ENCODE results near the gene SCFD2. TPM values are rescaled to one million over a fixed set of nuclear protein-coding genes. Genes with fewer than 3 reads are reported as not detected.

Gene SCFD2
- total and polyA plus RNA-seq, 12 donors, result 2.9 to 15.0 (median 9.7) TPM

DNA sequence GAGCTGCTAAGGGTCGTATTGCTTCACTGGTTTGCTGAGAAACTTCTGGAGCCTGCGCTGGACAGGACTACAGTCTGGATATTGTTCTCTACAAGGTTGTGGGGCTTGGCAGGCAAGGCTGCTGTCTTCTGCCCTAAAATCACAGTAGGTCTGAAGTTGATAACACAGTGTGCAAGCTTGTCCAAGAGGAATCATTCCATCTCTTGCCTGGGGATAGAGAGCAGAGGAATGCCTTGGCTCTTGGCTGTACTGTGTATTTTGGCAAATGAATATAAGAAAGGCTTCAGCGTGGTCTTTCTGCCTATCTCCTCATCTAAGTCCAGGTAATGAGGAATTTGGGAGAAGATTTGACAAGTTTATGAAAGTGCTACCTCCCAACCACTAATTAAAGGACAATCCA lies 513.1 kb downstream of the SCFD2 start:
- Histone ChIP-seq H3K36me3 (no peaks in the 10 kb centered on the region), H3K4me1 (peaks cover 0 to 31% (median 18%) of the 10 kb centered on the region in 9 donors), H3K27ac (peak overlapping the region in 7 of 10 donors; percentile 1 to 72 (median 23)), H3K27me3 (no peaks in the 10 kb centered on the region), H3K9me3 (peaks cover 0 to 4% (median 0%) of the 10 kb centered on the region in 11 donors), H3K4me3 (no peak overlapping the region)
- TF ChIP-seq, protein P1, sequence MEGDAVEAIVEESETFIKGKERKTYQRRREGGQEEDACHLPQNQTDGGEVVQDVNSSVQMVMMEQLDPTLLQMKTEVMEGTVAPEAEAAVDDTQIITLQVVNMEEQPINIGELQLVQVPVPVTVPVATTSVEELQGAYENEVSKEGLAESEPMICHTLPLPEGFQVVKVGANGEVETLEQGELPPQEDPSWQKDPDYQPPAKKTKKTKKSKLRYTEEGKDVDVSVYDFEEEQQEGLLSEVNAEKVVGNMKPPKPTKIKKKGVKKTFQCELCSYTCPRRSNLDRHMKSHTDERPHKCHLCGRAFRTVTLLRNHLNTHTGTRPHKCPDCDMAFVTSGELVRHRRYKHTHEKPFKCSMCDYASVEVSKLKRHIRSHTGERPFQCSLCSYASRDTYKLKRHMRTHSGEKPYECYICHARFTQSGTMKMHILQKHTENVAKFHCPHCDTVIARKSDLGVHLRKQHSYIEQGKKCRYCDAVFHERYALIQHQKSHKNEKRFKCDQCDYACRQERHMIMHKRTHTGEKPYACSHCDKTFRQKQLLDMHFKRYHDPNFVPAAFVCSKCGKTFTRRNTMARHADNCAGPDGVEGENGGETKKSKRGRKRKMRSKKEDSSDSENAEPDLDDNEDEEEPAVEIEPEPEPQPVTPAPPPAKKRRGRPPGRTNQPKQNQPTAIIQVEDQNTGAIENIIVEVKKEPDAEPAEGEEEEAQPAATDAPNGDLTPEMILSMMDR (IDR thresholded peaks at IDR 0.05), result no peak
- peak in 5 of 8 donors; percentile 14 to 57 (median 45) for ATAC-seq
- no peak for DNase-seq
- 50 to 58% methylated on average over 3 of the region's 3 CpGs for WGBS, 2 donors
- intact Hi-C loops (cut with DNase I), result no loop called here

DNA sequence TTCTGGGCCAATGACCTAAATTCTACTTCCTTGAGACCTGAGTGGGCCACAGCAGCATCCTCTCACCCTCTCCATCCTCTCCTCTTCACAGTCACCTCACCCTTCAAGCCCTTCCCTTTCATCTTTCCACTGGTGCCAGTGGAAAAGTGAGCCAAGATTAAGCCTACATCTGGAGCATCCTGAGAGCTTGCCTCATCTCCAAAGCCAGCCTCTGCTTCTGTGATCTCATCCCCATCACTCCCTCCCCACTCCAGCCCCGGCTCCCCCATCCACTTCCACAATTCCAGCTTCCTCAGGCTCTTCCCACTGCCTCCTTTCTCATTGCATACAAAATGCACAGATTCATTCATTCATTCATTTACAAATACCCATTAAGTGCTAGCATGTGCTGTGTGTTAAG lies 513.8 kb downstream of the SCFD2 start:
- 73 to 75% methylated on average over 1 of the region's 1 CpG for WGBS, 2 donors
- Histone ChIP-seq H3K27ac (peak overlapping the region in 1 of 10 donors; percentile 72), H3K4me3 (no peak overlapping the region), H3K4me1 (peaks cover 0 to 35% (median 18%) of the 10 kb centered on the region in 9 donors), H3K9me3 (no peaks in the 10 kb centered on the region), H3K27me3 (no peaks in the 10 kb centered on the region), H3K36me3 (no peaks in the 10 kb centered on the region)
- TF ChIP-seq, protein P1 (IDR thresholded peaks at IDR 0.05), result no peak
- intact Hi-C loops (cut with DNase I), result no loop called here
- DNase-seq (no peak), ATAC-seq (no peak)

DNA sequence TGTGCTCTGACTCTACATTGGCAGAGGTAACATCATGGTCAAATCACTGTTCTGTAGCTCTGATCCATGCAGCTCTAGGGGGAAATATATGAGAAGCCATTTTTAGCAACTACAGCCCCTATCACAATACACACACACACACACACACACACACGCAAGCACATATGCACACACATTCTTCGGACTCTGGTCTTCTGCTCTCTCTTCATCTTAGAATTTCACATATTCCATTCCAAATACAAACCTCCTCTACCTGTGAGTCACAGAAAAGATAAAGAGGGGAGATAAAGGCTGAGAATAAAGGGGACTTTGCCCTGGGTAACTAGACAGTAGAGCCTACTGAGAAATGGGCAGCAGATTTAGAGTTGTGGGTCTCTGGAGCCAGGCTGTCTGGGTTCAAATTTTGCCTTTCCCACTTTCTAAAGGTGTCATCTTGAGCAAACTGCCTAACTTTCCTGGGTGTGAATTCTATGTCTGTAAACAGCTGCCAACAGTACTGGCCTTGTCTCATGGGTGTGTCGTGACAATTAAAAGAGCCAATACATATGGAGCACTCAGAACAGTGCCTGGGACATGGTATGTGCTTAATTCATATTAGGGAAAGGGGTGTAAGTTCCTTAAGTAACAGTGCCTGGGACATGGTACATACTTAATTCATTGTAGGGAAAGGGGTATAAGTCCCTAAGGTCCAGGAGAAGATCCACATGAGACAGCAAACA lies 515.3 kb downstream of the SCFD2 start:
- 92 to 97% methylated on average over 3 of the region's 3 CpGs for WGBS, 2 donors
- Histone ChIP-seq H3K4me1 (peaks cover 0 to 40% (median 18%) of the 10 kb centered on the region in 9 donors), H3K4me3 (no peak overlapping the region), H3K9me3 (no peaks in the 10 kb centered on the region), H3K27me3 (no peaks in the 10 kb centered on the region), H3K36me3 (no peaks in the 10 kb centered on the region), H3K27ac (no peak overlapping the region)
- intact Hi-C loops (cut with DNase I), result no loop called here
- ATAC-seq, result no peak
- no peak for DNase-seq
- TF ChIP-seq, protein P1 (IDR thresholded peaks at IDR 0.05), result no peak

DNA sequence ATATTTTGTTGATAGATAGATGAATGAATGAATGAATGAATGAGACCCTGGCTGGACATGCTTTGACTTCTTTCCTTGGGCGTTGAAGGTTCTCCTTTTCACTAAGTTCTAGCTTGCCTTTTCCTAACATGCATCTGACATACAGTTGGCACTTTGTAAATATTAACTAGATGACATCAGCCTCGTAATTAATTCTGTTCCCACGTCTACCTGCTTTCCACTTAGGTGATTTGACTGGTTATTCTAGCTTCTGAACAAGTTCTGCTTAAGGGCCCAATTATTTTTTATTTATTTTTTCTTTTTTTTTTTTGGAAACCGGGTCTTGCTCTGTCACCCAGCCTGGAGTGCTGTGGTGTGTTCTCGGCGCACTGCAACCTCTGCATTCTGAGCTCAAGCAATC lies 517.6 kb downstream of the SCFD2 start:
- TF ChIP-seq, protein P1 (IDR thresholded peaks at IDR 0.05), result no peak
- no peak overlapping the region for H3K27ac ChIP-seq
- H3K9me3 ChIP-seq, result no peaks in the 10 kb centered on the region
- DNase-seq (no peak), ATAC-seq (no peak)
- H3K36me3 ChIP-seq, result no peaks in the 10 kb centered on the region
- peaks cover 0 to 25% (median 10%) of the 10 kb centered on the region in 9 donors for H3K4me1 ChIP-seq
- no peaks in the 10 kb centered on the region for H3K27me3 ChIP-seq
- intact Hi-C loops (cut with DNase I), result no loop called here
- H3K4me3 ChIP-seq, result no peak overlapping the region
- whole genome bisulfite sequencing, 2 donors, result 85 to 90% methylated on average over 6 of the region's 6 CpGs

Data from heart right ventricle (tissue), 16 donors.